Measurements from ENCODE around the gene PIP4K2B.
A peak's percentile ranks its signal among the peaks of the same experiment; 100 is the strongest.

The PIP4K2B gene

DNA sequence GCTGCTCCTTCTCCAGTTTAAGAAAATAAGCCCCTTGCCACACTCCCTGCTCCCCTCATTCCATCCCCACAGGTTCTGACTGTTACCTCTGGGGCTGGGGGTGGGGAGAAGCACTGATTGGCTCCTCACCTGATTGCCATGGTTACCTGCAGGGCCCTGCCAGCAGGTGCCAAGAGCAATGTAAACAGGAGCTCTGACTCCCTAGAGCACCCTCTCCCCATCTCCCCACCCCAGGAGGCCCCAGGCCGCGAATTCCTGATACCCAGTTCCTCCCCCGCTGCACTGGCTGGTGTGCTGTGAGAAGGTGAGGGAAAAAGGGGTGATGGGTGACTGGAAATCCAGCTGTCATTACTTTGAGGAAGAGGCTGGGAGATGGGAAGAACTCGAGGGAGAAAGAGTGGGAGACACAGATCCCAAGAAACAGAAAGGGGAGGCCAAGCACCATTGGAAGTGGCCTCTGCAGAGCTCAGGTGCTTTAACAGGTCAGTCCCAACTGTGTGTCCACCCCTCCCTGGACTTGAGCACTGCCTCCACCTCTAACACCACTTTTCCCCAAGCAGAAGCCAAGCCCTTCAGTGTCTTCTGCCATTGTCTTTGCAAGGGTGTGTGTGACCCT lies 55.7 kb downstream of the PIP4K2B start:
- no peak for DNase-seq

DNA sequence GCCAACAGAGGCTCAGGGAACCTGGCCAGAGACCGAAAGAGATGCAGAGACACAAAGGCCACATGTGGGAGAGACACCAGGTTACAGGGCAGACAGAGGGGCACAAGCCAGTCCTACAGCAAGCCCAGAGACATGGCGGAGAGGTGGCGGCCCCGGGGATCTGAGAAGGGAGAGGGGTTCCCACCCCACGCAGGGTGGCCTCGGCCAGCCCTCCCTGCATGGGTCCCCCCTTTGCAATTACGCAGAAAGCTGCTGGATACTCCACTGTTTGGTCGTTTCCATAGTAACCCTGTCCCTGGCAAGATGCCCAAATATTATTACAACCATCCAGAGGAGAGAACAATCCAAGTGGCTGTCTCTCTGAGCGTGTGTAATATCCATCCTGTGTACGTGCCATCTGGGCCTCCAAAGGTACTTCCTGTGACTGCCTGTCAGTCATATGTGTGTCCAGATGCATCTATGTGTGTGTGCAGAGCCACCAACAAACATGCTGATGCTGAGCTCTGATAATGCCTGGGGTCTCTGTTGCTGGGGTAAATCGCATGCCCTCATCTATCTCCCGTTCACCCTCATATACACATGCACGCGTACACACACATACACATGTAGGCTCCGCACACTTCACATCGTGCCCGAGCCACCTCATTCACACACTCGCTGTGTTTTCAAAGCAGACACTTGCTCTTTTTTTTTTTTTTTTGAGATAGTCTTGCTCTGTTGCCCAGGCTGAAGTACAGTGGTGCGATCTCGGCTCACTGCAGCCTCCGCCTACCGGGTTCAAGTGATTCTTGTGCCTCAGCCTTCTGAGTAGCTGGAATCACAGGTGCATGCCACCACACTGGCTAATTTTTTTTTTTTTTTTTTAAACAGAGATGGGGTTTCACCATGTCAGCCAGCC lies 56.7 kb downstream of the PIP4K2B start:
- DNase-seq, result no peak

GRCh38 chr17:38741921-38742410 lies 57.4 kb downstream of the PIP4K2B start:
- DNase-seq, result no peak

DNA sequence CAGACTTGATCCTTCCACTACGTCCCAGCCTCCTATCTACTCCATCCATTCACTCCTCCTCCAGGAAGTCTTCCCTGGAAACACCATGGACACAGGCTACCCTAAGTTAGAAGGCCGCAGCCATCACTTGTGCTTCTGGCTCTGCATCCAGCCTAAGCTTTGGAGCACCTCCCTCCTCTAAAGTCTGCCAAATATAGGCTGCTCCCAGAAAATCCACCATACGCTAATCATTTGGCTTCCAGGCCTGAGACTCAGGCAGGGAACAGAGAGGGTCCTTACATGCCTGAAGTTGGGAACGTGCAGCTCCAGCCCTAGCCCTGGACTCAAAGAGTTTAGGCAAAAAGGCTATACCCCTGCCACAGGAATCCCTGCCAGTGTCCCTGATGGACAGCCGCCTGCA lies 57.9 kb downstream of the PIP4K2B start:
- DNase-seq, result no peak

GRCh38 chr17:38740806-38741205 lies 58.5 kb downstream of the PIP4K2B start:
- DNase-seq, result no peak

DNA sequence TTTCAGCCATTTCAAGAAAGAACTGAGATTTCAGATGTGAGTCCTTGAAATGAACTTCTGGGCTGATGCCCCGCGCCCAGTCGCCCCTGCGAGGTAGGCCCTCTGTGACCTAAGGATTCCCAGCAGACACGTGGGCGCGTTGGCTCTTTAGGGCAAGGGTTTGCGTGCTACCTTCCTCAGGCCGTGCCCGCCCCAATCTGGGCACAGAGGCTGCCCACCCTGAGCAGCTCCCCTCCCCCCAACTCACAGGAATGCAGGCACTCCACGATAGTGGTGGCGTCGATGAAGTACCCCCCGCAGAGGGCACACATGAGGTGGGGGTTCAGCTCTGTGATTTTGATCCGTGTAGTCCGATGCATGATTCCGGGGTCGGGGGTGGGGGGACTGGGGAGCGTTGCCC lies 59.3 kb downstream of the PIP4K2B start:
- no peak for DNase-seq

DNA sequence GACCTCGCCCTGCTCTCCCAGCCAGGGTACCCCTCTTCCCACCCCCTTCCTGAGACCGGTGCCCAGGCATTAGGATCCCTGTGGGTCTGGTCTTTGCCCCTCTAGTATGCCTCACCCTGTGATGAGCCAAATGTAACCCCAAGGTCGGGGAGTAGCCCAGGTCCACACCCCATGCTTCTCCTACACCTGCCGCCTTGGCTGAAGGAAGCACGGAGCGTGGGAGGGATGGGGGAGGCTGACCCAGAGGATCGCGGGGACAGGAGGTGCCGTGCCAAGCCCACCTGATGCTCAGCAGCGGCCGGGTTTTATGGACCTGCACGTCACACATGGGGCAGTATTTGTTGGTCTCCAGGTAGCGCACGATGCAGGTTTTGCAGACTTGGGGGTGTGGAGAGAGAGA lies 60.1 kb downstream of the PIP4K2B start:
- DNase-seq, result no peak

GRCh38 chr17:38738686-38739085 lies 60.7 kb downstream of the PIP4K2B start:
- DNase-seq, result no peak

DNA sequence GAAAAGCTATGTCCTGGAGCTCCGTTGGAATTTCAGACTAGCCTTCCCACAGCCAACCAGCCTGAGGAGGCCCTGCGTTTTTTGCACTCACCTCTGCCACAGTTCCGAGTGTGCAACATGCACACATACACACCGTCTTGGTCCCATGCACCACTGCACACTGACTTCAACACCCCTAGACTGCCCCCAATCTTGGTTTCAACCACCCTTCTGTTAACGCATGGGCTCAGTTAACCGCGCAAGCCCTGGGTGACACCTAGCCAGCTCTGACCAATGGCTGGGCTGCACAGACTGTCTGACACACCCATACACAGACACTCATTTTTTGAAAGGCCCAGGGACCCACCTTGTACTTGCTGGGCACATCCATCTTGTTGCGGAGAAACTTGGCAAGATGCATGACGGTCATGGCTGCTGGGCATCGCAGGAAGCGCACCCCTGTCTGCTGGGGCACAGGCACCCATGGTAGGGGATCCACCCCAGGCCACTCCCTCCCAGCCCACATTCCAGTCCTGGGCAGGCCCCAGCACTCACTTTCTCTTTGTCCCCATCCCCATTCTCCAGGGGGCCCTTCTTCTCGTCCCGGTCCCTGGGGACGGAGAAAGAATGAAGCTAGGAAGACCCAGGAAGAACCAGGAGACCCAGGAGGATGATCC lies 61.2 kb downstream of the PIP4K2B start:
- no peak for DNase-seq

- DNase-seq, result peak; percentile 70 to 71
Observed at GRCh38 chr17:38735161-38735997, 64.0 kb downstream of the PIP4K2B start.

DNA sequence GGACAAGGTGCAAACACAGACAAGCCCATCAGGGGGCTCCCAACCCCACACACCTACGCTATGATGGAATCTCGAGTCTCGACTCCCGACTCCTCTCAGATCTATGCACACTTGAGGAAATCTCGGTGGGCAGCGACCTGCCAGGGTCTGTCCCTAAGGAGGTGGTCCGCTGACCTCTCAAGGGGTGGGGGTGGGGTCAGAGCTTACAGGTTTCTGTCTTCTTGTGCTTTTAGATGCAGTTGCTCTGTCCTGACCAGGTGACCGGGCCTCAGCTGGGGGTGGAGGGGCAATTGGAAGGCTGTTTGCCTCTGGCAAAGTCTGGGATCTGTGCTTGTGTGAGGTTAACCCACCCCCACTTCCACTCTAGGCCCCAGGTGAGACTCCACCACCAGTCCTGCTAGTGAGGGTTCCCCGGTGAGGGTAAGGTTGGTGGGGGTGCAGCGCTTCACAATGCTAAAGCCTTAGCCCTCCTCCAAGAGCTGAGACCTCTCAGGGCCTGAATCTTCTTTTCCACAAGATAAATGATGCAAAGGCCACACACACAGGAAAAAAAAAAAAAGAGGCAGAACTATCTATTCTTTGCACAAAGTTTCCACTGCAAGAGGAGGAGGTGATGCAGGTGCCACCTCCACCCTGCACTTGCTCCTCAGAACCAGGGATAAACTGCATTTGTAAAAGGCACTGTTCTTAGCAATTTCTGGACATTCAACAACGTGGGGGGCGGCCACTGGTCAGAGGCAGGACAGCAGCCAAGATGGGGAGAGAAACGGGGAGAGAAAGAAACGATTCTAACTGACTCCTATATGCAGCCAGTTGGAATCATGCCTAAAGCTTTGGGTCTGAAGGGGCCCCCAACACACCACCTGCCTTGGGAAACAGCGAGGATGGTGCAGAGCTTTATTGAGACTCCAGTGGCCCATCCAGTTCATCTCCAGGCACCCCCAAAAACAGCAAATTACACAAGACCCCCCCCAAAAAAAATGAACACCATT lies 65.1 kb downstream of the PIP4K2B start:
- no peak for DNase-seq

DNA sequence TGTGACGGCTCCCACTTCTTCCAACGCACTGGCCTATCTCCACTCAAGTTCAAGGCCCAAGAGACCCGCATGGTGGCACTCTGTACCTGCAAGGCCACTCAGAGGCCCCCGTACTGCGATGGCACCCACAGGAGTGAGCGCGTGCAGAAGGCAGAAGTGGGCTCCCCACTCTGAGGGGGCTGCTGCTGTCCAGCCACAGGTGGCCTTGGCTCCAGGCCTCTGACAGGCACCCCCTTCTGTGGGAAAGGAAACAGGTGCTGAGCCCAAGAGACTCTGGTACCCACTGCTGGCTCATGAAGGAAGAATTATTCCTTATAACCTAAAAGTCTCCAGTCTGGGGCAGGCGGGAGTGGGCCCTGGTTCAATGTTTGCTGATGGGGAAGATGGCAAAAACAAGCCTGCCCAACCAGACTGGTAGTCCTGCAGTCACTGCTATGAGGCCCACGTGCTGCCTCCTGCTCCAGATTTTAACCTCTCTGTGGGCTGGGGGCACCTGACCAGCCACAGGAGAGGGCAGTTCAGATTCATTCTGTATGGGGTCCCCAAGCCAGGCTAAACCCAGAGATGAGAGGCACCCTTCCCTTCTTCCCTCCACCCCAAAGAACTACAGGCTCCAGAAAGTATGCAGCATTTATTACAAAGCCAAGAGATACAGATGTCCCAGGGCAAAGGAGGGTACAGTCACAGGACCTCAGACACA lies 65.9 kb downstream of the PIP4K2B start:
- no peak for DNase-seq

- no peak for DNase-seq
Observed at GRCh38 chr17:38732376-38733281, 66.7 kb downstream of the PIP4K2B start.

DNA sequence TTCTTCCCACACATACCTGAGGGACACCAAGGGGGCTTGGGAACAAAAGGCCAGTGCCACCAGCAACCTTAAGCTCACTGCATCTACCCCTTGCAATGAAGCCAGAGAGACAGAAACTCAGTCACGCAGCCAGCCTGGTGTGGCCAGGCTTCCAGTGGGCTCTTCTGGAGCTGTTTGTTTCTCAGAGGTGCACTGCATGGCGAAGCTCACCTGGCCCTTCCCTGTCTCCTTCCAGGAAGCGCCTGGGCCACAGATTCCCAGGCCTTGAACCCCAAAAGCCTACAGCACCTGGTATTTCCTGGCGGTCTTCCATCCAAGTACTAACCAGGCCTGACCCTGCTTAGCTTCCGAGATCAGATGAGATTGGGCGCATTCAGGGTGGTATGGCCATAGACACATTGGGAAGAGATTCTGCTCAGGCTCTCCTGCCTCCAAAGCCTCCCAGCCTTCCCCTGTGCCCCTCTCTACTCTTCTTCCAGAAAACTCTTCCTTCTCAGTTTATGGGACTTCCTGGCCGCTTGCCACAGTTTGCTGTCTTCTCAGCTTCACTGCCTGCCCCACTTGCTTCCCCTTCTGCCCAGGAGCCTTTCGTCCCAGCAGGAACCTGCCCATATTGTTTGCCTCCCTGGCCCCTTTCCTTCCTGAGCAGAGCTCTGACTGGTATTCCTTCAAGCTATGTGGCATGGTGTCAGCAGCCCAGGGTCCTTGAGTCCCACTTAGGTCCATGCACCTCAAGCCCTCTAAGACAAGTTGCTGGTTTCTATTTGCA lies 67.6 kb downstream of the PIP4K2B start:
- no peak for DNase-seq

DNA sequence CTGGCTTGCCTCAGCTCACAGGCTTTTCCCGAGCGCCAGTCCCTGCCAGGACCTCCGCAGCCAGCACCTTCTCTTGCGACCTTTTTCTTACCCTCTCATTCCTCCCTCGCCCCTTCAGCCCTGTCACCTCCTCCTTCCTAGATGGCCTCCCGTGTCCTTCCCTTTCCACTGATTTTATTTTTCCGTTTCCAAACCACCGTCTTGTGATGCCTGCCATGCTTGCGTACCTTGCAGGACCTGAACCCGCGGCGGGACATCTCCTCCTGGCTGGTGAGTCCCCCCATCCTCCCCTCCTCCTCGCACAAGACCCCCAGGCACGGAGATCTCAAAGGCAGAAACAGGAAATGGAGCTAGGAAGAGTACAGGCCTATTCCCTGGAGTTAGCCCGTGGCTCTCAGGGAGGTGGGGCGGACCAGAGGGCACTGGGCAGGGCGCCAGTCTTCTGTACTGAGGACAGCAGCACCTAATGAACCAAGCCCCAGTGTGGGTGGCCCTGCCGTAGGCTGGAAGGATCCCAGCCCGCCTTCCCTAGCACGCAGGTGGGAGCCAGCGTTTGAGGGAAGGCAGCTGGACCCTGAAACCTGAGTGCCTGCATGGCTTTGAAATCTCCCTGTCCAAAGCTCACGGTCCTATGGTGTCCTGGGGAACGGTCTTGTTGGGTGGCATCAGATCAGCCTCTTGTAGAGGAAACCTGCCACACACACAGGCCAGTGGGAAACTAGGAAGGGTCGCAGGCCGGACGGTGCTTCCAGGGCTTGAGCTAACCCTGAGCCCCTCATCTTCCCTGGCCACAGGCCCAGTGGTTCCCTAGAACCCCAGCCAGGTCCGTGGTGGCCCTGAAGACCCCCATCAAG lies 68.6 kb downstream of the PIP4K2B start:
- no peak for DNase-seq

- DNase-seq, result peak; percentile 74 to 78
Observed at GRCh38 chr17:38729886-38730525, 69.3 kb downstream of the PIP4K2B start, which contains the start of gene CISD3. Gene CISD3 (plus strand): TSS chr17:38730341. CDS start chr17:38730359, 18 bp downstream.

- no peak for DNase-seq
Observed at GRCh38 chr17:38729368-38729885, 69.9 kb downstream of the PIP4K2B start.
